Measurements from ENCODE around the gene TPPP2.

GRCh38 chr14:21018781-21019180 lies 11.2 kb upstream of the TPPP2 start:
- TF ChIP-seq CTCF (IDR thresholded peaks at IDR 0.05): no peak
- no peak for TF ChIP-seq POLR2A (IDR thresholded peaks at IDR 0.05)
